ENCODE measurements around the gene TNFRSF12A. TPM values are rescaled to one million over a fixed set of nuclear protein-coding genes. Genes with fewer than 3 reads are reported as not detected.
A peak's percentile ranks its signal among the peaks of the same experiment; 100 is the strongest.

The TNFRSF12A gene
- total RNA-seq, 6 experiments from 2014 or later = 392 to 451 (median 429) TPM

- no peak for DNase-seq
- Mint-ChIP-seq H3K27ac (peak overlapping the region; percentile 84), H3K9me3 (no peaks in the 10 kb centered on the region), H3K36me3 (ENCODE audit: low read depth) (no peaks in the 10 kb centered on the region), H3K4me3 (peak overlapping the region; percentile 85), H3K4me1 (ENCODE audit: low read depth) (peaks cover 8% of the 10 kb centered on the region), H3K27me3 (ENCODE audit: insufficient read depth) (peaks cover 4% of the 10 kb centered on the region)
- no peak for TF ChIP-seq CTCF (IDR thresholded peaks at IDR 0.05)
Measured at GRCh38 chr16:3059723-3060242, 39.6 kb downstream of the TNFRSF12A start.

- Mint-ChIP-seq H3K36me3 (ENCODE audit: low read depth) (no peaks in the 10 kb centered on the region), H3K27ac (peak overlapping the region; percentile 84; the same call in 1 of the 2 replicates), H3K4me3 (peak overlapping the region; percentile 85), H3K27me3 (ENCODE audit: insufficient read depth) (peaks cover 4% of the 10 kb centered on the region), H3K9me3 (no peaks in the 10 kb centered on the region), H3K4me1 (ENCODE audit: low read depth) (peaks cover 14% of the 10 kb centered on the region)
- TF ChIP-seq CTCF (IDR thresholded peaks at IDR 0.05) = no peak
- no peak for DNase-seq
Measured at GRCh38 chr16:3060339-3061127, 40.4 kb downstream of the TNFRSF12A start.

- no peak overlapping the region for H3K4me3 Mint-ChIP-seq
- H3K27me3 Mint-ChIP-seq (ENCODE audit: insufficient read depth) = peaks cover 2% of the 10 kb centered on the region
- no peak for DNase-seq
Measured at GRCh38 chr16:3062553-3062952, 42.4 kb downstream of the TNFRSF12A start.

GRCh38 chr16:3063625-3064386 lies 43.6 kb downstream of the TNFRSF12A start:
- Mint-ChIP-seq H3K9me3 (no peaks in the 10 kb centered on the region), H3K36me3 (ENCODE audit: low read depth) (no peaks in the 10 kb centered on the region), H3K27ac (no peak overlapping the region), H3K4me1 (ENCODE audit: low read depth) (peaks cover 16% of the 10 kb centered on the region), H3K4me3 (no peak overlapping the region), H3K27me3 (ENCODE audit: insufficient read depth) (peaks cover 2% of the 10 kb centered on the region)
- DNase-seq = no peak
- TF ChIP-seq CTCF (IDR thresholded peaks at IDR 0.05) = no peak

More at GRCh38 chr16:3062553-3062952, 42.4 kb downstream of the TNFRSF12A start:
- Mint-ChIP-seq H3K9me3 (no peaks in the 10 kb centered on the region), H3K27ac (no peak overlapping the region), H3K36me3 (ENCODE audit: low read depth) (no peaks in the 10 kb centered on the region), H3K4me1 (ENCODE audit: low read depth) (peaks cover 16% of the 10 kb centered on the region)
- TF ChIP-seq CTCF (IDR thresholded peaks at IDR 0.05) = no peak

GRCh38 chr16:3065069-3065741 lies 45.0 kb downstream of the TNFRSF12A start, which contains the start of gene IL32:
Gene IL32 (plus strand): TSS chr16:3065640. CDS start chr16:3065812, 172 bp downstream.
- no peaks in the 10 kb centered on the region for H3K36me3 Mint-ChIP-seq (ENCODE audit: low read depth)
- no peak within 1 kb of the TSS for H3K4me3 Mint-ChIP-seq
- peaks cover 4% of the 10 kb centered on the region for H3K27me3 Mint-ChIP-seq (ENCODE audit: insufficient read depth)
- H3K4me1 Mint-ChIP-seq (ENCODE audit: low read depth) = peaks cover 9% of the 10 kb centered on the region
- 0 out of 2 replicates have a peak within 1 kb of the TSS, but pooled peaks have one; percentile 14 for H3K27ac Mint-ChIP-seq
- no peaks in the 10 kb centered on the region for H3K9me3 Mint-ChIP-seq
- DNase-seq = peak; percentile 16
- no peak for TF ChIP-seq CTCF (IDR thresholded peaks at IDR 0.05)

Data from HFFc6 (cell line).